Measurements from ENCODE around the gene AQP9. TPM values are rescaled to one million over a fixed set of nuclear protein-coding genes. Genes with fewer than 3 reads are reported as not detected.

AQP9 gene
- total RNA-seq, 1 donor from 2014 or later: 0.77 TPM

- peaks cover 25% of the 10 kb centered on the region for H3K4me1 ChIP-seq
- no peak overlapping the region for H3K27ac ChIP-seq (replicated peaks)
- H3K36me3 ChIP-seq: no peaks in the 10 kb centered on the region
- H3K27me3 ChIP-seq (ENCODE audit: low read depth): no peaks in the 10 kb centered on the region
- no peak overlapping the region for H3K4me3 ChIP-seq
- TF ChIP-seq CTCF (IDR thresholded peaks at IDR 0.05; ENCODE audit: borderline replicate concordance): no peak
- intact Hi-C loops (cut with micrococcal nuclease): no loop called here
- H3K9me3 ChIP-seq (replicated peaks): no peaks in the 10 kb centered on the region
- DNase-seq: no peak
Observed at GRCh38 chr15:58233341-58233740, 95.2 kb downstream of the AQP9 start.

Other genes starting within 250 kb of the AQP9 start
- gene ALDH1A2, start 72.7 kb upstream of the AQP9 start, total RNA-seq: 14.0 TPM